GM12864 (cell line): ENCODE measurements around the gene PRPH2.
"Not testable (repeated sequence)": the region's sequence is repeated elsewhere in the genome, so short reads cannot be mapped to it uniquely, and the experiment has no call there.

Source experiments
- DNase-seq: peaks from one replicate; pipeline ENCODE4 v3.0.0-alpha.2; 2011; ENCODE audit warnings: low read depth
- H3K4me3 ChIP-seq: 2 replicates; pipeline ENCODE4 v1.5.1; 2011; ENCODE audit warnings: mild to moderate bottlenecking, low read depth, low read length, control low read depth
- TF ChIP-seq, protein P1 (sequence below): IDR thresholded peaks from 2 replicates; pipeline ENCODE4 v1.5.1; 2011; ENCODE audit warnings: low read depth, mild to moderate bottlenecking, moderate library complexity, low read length, control low read depth, inconsistent platforms; ENCODE audit errors: missing control alignments

PRPH2 gene

DNA sequence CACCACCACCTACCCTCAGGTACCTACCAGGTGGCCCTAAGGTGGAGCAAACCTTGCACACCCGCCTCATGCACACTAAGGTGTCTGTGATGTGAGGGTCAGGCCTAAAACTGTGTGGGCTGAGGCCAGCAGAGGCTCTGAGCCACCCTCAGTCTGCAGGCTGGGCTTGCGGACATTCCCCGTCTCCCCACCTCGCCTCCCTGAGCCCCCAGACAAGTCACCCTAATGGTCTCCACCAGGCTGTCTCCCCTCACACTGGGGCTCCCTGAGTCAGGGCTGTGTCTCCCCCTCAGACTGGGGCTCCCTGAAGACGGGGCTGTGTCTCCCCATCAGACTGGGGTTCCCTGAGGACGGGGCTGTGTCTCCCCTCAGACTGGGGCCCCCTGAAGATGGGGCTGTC lies 12.5 kb downstream of the PRPH2 start:
- TF ChIP-seq, protein P1, sequence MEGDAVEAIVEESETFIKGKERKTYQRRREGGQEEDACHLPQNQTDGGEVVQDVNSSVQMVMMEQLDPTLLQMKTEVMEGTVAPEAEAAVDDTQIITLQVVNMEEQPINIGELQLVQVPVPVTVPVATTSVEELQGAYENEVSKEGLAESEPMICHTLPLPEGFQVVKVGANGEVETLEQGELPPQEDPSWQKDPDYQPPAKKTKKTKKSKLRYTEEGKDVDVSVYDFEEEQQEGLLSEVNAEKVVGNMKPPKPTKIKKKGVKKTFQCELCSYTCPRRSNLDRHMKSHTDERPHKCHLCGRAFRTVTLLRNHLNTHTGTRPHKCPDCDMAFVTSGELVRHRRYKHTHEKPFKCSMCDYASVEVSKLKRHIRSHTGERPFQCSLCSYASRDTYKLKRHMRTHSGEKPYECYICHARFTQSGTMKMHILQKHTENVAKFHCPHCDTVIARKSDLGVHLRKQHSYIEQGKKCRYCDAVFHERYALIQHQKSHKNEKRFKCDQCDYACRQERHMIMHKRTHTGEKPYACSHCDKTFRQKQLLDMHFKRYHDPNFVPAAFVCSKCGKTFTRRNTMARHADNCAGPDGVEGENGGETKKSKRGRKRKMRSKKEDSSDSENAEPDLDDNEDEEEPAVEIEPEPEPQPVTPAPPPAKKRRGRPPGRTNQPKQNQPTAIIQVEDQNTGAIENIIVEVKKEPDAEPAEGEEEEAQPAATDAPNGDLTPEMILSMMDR, result no peak
- H3K4me3 ChIP-seq, result no peak overlapping the region
- DNase-seq, result no peak

DNA sequence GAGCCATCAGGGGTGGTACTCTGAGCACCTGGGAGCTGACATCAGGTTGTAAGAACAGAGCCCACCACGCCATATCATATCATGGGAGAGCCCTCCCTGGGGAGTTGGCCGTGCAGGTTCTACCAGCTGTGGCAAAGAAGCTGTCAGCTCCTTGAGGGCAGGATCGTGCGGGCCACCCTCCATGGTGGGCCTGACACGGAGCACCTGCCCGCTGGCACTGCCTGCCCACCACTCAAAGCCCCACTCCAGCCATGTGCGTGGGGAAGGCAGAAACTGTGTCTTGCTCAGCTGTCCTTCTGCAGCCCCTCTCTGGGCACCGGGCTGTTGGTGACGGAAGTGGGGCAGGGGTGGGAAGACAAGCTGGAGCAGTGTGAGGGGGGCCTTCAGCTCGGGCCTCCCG lies 14.3 kb downstream of the PRPH2 start:
- no peak overlapping the region for H3K4me3 ChIP-seq

DNA sequence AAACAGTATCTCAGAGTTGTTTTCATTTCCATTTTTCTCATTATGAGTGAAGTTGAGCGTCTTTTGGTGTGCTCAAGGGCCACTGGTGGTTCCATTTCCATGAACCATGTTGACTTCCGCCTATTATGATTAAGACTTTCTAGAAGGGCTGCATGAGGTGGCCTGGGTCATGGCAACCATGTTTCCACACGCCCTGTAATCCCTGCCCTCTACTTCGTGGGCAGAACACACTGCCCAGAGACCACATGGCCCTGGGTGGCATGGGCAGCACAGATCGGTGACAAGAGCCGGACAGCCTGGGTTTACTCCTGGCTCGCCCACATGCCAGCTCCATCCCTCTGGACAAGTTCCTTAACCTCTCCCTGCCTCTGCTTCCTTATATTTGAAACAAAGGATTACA lies 14.8 kb downstream of the PRPH2 start:
- DNase-seq, result no peak
- TF ChIP-seq, protein P1, result no peak
- H3K4me3 ChIP-seq, result no peak overlapping the region

More for the DNA sequence above, 14.3 kb downstream of the PRPH2 start:
- TF ChIP-seq, protein P1, result no peak
- no peak for DNase-seq

DNA sequence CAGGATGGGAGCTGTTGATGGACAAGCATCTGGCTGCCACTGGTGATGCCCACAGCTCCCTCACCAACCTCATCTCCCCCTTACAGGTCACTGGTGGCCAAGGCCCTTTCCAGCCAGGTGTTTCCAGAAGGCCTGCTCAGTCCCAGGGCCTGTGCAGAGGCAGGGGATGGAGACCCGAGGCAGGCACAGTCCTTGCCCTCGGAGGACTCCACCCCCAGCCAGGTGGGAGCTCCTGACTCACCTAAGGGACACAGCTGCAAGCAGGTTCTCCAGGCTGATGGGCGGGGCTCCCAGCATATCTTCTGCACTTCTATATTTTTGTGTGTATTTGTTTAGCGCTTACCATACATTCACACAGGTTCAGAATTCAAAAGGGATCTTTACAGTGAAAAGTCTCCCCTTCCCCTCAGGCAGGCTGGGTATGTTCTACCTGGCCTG lies 17.4 kb downstream of the PRPH2 start:
- TF ChIP-seq, protein P1, result no peak
- no peak overlapping the region for H3K4me3 ChIP-seq
- no peak for DNase-seq

DNA sequence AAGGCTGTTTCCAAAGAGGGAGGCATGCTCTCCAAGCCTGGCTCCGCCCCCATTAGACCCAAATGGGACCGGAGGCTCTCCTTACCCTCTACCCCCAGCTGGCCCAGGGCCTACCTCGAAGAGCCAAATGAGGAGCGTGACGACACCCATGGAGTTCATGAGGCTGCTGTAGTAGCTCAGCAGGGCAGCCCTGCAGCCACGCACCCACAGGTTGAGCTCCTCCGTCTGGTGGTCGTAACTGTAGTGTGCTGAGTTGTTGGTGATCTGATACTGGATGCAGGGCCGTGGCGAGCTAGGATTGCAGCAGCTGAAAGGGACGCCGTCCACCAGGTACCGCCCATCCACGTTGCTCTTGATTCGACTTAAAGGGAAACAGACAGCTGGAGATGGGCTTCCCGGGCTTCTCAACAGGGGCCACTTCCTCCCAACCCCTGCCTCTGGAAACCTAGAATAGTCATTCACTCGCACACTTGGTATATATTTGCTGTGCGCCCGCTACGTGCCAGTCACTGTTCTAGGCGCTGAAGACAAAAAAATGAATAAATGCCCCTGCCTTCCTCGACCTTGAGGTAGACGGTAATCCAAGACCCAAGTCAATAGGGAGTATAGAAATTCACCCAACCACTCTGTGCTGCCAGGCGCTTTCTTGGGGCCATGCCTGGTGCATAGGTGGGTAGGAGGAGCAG lies 18.0 kb downstream of the PRPH2 start:
- TF ChIP-seq, protein P1, result no peak
- no peak for DNase-seq
- H3K4me3 ChIP-seq, result no peak overlapping the region

DNA sequence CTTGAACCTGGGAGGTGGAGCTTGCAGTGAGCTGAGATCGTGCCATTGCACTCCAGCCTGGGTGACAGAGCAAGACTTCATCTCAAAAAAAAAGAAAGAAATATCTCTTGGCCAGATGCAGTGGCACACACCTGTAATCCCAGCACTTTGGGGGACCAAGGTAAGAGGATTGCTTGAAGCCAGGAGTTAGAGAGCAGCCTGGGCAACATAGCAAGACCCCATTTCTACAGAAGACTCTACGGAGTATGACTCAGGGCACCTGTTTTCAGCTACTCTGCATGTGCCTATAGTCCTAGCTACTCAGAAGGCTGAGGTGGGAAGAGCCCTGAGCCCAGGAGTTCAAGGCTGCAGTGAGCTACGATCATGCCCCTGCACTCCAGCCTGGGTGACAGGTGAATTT lies 19.6 kb downstream of the PRPH2 start:
- not testable (repeated sequence) for DNase-seq

DNA sequence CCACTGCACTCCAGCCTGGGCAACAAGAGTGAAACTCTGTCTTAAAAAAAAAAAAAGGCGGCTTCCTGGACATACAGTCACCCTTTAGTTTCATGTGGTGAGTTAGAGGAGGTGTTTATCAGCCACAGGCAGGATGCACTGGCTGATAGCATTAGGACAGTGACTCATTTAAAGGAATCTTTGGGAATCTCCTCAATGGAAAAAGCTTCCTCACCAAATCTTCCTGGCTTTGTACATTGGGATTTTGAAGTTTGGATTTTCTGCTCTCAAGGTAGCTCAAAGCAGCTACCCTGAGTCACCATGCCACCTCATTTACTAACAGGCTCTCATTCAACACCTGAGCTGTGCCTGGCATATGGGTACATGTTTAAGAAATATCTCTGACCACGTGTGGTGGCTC lies 20.2 kb downstream of the PRPH2 start:
- DNase-seq, result no peak
- TF ChIP-seq, protein P1, result no peak
- no peak overlapping the region for H3K4me3 ChIP-seq

More for the DNA sequence above, 19.6 kb downstream of the PRPH2 start:
- H3K4me3 ChIP-seq, result not testable (repeated sequence)
